Glutamatergic neuron (in vitro differentiated cells): ENCODE data around the gene FIS1. TPM values are rescaled to one million over a fixed set of nuclear protein-coding genes. Genes with fewer than 3 reads are reported as not detected.
"Not testable (repeated sequence)": the region's sequence is repeated elsewhere in the genome, so short reads cannot be mapped to it uniquely, and the experiment has no call there.

Experiments used
- DNase-seq: peaks from one replicate; pipeline ENCODE4 v3.0.0; 2022
- H3K27ac Mint-ChIP-seq: one replicate; pipeline ENCODE4 v1.8.0; 2020; ENCODE audit warnings: mild to moderate bottlenecking, mixed read lengths, inconsistent platforms; ENCODE audit not compliant: unreplicated experiment
- H3K27me3 Mint-ChIP-seq: one replicate; pipeline ENCODE4 v1.8.0; 2020; ENCODE audit warnings: mild to moderate bottlenecking, moderate library complexity, mixed read lengths, inconsistent platforms; ENCODE audit not compliant: unreplicated experiment
- H3K36me3 Mint-ChIP-seq: one replicate; pipeline ENCODE4 v1.8.0; 2020; ENCODE audit warnings: mild to moderate bottlenecking, mixed read lengths, inconsistent platforms; ENCODE audit not compliant: unreplicated experiment
- H3K4me1 Mint-ChIP-seq: one replicate; pipeline ENCODE4 v1.8.0; 2020; ENCODE audit warnings: mild to moderate bottlenecking, low read depth, mixed read lengths, inconsistent platforms; ENCODE audit not compliant: unreplicated experiment
- H3K4me3 Mint-ChIP-seq: one replicate; pipeline ENCODE4 v1.8.0; 2020; ENCODE audit warnings: mild to moderate bottlenecking, mixed read lengths, inconsistent platforms; ENCODE audit not compliant: unreplicated experiment
- H3K9me3 Mint-ChIP-seq: one replicate; pipeline ENCODE4 v1.8.0; 2020; ENCODE audit warnings: mild to moderate bottlenecking, moderate library complexity, mixed read lengths, inconsistent platforms; ENCODE audit not compliant: unreplicated experiment
- CTCF ChIP-seq: fragments of 200-600 bp; sonication (generic); IDR thresholded peaks from one replicate; pipeline ENCODE4 v1.5.0; 2021; ENCODE audit not compliant: partially characterized antibody, unreplicated experiment
- total RNA-seq: library from RNA; stranded (reverse); fragmentation: NEBNext Ultra II Directional; extraction: Animal tissue kit (Norgen Biotek cat#: 25700); gene quantifications from one replicate; pipeline ENCODE4 v1.2.1, GENCODE V29; 2021; ENCODE audit not compliant: unreplicated experiment

The FIS1 gene
- total RNA-seq, 1 donor from 2014 or later = 128 TPM

GRCh38 chr7:101206665-101207042 lies 38.2 kb downstream of the FIS1 start:
- H3K9me3 Mint-ChIP-seq = peaks cover 2% of the 10 kb centered on the region
- H3K27ac Mint-ChIP-seq = no peak overlapping the region
- TF ChIP-seq CTCF = no peak
- H3K27me3 Mint-ChIP-seq = peaks cover 8% of the 10 kb centered on the region
- H3K4me3 Mint-ChIP-seq = no peak overlapping the region
- no peaks in the 10 kb centered on the region for H3K36me3 Mint-ChIP-seq
- DNase-seq = no peak
- H3K4me1 Mint-ChIP-seq = no peaks in the 10 kb centered on the region

- H3K4me1 Mint-ChIP-seq = no peaks in the 10 kb centered on the region
- no peak overlapping the region for H3K27ac Mint-ChIP-seq
- TF ChIP-seq CTCF = no peak
- DNase-seq = no peak
- peaks cover 8% of the 10 kb centered on the region for H3K27me3 Mint-ChIP-seq
- H3K36me3 Mint-ChIP-seq = no peaks in the 10 kb centered on the region
- H3K9me3 Mint-ChIP-seq = peaks cover 2% of the 10 kb centered on the region
- no peak overlapping the region for H3K4me3 Mint-ChIP-seq
These were observed 38.8 kb downstream of the FIS1 start for GRCh38 chr7:101205901-101206664.

GRCh38 chr7:101203740-101204738 lies 40.8 kb downstream of the FIS1 start:
- H3K9me3 Mint-ChIP-seq, H3K27ac Mint-ChIP-seq, H3K4me3 Mint-ChIP-seq, DNase-seq, H3K36me3 Mint-ChIP-seq, H3K4me1 Mint-ChIP-seq: not testable (repeated sequence)
- peaks cover 14% of the 10 kb centered on the region for H3K27me3 Mint-ChIP-seq

GRCh38 chr7:101202603-101202918 lies 42.3 kb downstream of the FIS1 start:
- no peaks in the 10 kb centered on the region for H3K9me3 Mint-ChIP-seq
- peaks cover 14% of the 10 kb centered on the region for H3K27me3 Mint-ChIP-seq
- no peak for TF ChIP-seq CTCF
- H3K27ac Mint-ChIP-seq = no peak overlapping the region
- no peaks in the 10 kb centered on the region for H3K4me1 Mint-ChIP-seq
- no peak for DNase-seq
- H3K4me3 Mint-ChIP-seq = no peak overlapping the region
- H3K36me3 Mint-ChIP-seq = no peaks in the 10 kb centered on the region

- H3K36me3 Mint-ChIP-seq = no peaks in the 10 kb centered on the region
- H3K27ac Mint-ChIP-seq = no peak overlapping the region
- peaks cover 1% of the 10 kb centered on the region for H3K9me3 Mint-ChIP-seq
- no peak for TF ChIP-seq CTCF
- no peaks in the 10 kb centered on the region for H3K4me1 Mint-ChIP-seq
- H3K4me3 Mint-ChIP-seq = no peak overlapping the region
- DNase-seq = no peak
- H3K27me3 Mint-ChIP-seq = peaks cover 14% of the 10 kb centered on the region
These were observed 42.9 kb downstream of the FIS1 start for GRCh38 chr7:101201695-101202602.
